Measurements from ENCODE around the gene GPN2. TPM values are rescaled to one million over a fixed set of nuclear protein-coding genes. Genes with fewer than 3 reads are reported as not detected.

The GPN2 gene
- total RNA-seq, 4 donors from 2014 or later: 8.9 to 10.0 (median 9.8) TPM

DNA sequence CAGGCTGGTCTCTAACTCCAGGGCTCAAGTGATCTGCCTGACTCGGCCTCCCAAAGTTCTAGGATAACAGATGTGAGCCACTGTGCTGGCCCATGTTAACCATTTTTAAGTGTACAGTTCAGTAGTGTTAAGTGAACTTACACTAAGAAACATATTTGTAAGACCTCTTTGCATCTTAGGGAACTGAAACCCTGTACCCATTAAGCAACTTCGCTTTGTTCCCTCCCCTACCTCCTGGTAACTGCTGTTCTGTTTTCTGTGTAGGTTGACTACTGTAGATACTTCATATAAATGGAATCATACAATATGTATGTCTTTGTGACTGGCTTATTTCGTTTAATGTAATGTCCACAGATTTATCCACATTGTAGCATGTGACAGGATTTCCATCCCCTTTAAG, 42.4 kb upstream of the GPN2 start:
- no peaks in the 10 kb centered on the region for H3K27me3 ChIP-seq
- DNase-seq (no peak), ATAC-seq (no peak)
- peaks cover 2 to 36% of the 10 kb centered on the region in 2 donors for H3K36me3 ChIP-seq
- no peak overlapping the region for H3K27ac ChIP-seq
- in situ Hi-C loops (cut with MboI; ENCODE audit: low sequenced_read_pairs in 4 of 4) (no loop called here), intact Hi-C loops (cut with DNase I; ENCODE audit: low total_unique reads) (no loop called here)
- H3K4me3 ChIP-seq: no peak overlapping the region
- no peaks in the 10 kb centered on the region for H3K4me1 ChIP-seq
- H3K9me3 ChIP-seq: no peaks in the 10 kb centered on the region
- TF ChIP-seq, protein P1, sequence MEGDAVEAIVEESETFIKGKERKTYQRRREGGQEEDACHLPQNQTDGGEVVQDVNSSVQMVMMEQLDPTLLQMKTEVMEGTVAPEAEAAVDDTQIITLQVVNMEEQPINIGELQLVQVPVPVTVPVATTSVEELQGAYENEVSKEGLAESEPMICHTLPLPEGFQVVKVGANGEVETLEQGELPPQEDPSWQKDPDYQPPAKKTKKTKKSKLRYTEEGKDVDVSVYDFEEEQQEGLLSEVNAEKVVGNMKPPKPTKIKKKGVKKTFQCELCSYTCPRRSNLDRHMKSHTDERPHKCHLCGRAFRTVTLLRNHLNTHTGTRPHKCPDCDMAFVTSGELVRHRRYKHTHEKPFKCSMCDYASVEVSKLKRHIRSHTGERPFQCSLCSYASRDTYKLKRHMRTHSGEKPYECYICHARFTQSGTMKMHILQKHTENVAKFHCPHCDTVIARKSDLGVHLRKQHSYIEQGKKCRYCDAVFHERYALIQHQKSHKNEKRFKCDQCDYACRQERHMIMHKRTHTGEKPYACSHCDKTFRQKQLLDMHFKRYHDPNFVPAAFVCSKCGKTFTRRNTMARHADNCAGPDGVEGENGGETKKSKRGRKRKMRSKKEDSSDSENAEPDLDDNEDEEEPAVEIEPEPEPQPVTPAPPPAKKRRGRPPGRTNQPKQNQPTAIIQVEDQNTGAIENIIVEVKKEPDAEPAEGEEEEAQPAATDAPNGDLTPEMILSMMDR (IDR thresholded peaks at IDR 0.05 in 4 of 5, conservative IDR thresholded peaks at IDR 0.05 in 1 of 5): no peak

DNA sequence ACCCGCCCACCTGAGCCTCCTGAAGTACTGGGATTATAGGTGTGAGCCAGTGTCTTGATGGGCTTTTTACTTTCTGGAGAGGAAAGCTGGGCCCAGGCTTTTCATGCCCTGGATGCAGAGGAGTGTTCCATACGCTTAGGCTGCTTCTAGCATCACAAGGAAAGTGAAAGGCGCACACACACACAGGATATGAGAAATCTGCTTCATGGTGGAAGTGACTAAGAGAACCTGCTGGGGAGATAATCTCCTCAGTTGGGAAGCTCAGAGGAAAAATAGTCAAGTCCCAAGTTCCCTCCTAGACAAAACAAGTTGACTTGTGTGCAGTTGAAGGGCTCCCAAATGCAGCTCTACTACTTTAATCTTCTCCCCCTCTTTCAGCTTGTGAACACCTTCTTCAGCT, 33.6 kb upstream of the GPN2 start:
- in situ Hi-C loops (cut with MboI; ENCODE audit: low sequenced_read_pairs in 4 of 4): no loop called here
- no peaks in the 10 kb centered on the region for H3K27me3 ChIP-seq
- no peak overlapping the region for H3K4me3 ChIP-seq
- ATAC-seq (no peak), DNase-seq (no peak)
- H3K9me3 ChIP-seq: no peaks in the 10 kb centered on the region
- no peak overlapping the region for H3K27ac ChIP-seq
- intact Hi-C loops (cut with DNase I; ENCODE audit: low total_unique reads): no loop called here
- H3K36me3 ChIP-seq: peaks cover 0 to 29% of the 10 kb centered on the region in 2 donors
- H3K4me1 ChIP-seq: peaks cover 16 to 20% of the 10 kb centered on the region in 2 donors
- no peak for TF ChIP-seq POLR2A (IDR thresholded peaks at IDR 0.05)
- TF ChIP-seq, protein P1 (IDR thresholded peaks at IDR 0.05 in 4 of 5, conservative IDR thresholded peaks at IDR 0.05 in 1 of 5): no peak

DNA sequence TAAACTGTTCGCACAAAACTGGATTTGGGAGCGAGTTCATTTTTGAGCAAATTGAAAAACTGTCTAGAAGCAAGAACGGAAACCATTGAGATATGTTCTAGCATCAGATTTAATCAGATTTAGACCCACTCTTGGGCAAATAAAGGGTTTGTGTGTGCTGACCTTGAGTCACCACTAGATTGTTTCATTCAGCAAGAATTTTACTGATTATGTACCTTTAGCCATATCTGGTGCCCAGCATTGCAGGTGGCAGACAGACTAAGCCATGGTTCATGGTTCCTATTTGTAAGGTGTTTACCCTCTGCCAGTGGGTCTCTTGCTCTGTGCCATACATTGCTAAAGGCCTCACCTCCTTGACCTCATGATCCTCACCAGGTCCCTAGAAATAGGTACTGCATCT, 32.8 kb upstream of the GPN2 start:
- no peaks in the 10 kb centered on the region for H3K27me3 ChIP-seq
- H3K27ac ChIP-seq: no peak overlapping the region
- H3K4me1 ChIP-seq: peaks cover 16 to 20% of the 10 kb centered on the region in 2 donors
- in situ Hi-C loops (cut with MboI; ENCODE audit: low sequenced_read_pairs in 4 of 4): no loop called here
- peaks cover 0 to 28% of the 10 kb centered on the region in 2 donors for H3K36me3 ChIP-seq
- H3K9me3 ChIP-seq: no peaks in the 10 kb centered on the region
- ATAC-seq (no peak), DNase-seq (no peak)
- TF ChIP-seq, protein P1 (IDR thresholded peaks at IDR 0.05 in 4 of 5, conservative IDR thresholded peaks at IDR 0.05 in 1 of 5): no peak
- TF ChIP-seq POLR2A (IDR thresholded peaks at IDR 0.05): no peak
- intact Hi-C loops (cut with DNase I; ENCODE audit: low total_unique reads): no loop called here
- H3K4me3 ChIP-seq: peak overlapping the region in 3 of 4 donors; percentile 85 to 97 (median 85)

DNA sequence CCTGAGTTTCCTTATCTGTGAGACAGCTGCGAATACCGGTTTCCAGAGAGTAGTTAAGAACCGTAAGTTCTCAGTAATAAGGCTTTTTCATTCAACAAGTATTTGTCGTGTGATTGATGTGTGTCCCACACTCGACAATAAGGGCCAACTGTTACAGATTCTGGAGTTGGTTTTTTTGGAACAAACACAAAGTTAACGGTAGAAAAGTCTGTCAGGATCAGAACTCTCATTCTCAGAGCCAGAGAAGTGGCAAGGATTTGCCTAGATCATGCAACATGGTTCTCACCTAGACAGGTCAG, 32.3 kb upstream of the GPN2 start:
- intact Hi-C loops (cut with DNase I; ENCODE audit: low total_unique reads): no loop called here
- H3K9me3 ChIP-seq: no peaks in the 10 kb centered on the region
- DNase-seq: no peak
- peaks cover 16 to 20% of the 10 kb centered on the region in 2 donors for H3K4me1 ChIP-seq
- TF ChIP-seq, protein P1 (IDR thresholded peaks at IDR 0.05 in 4 of 5, conservative IDR thresholded peaks at IDR 0.05 in 1 of 5): no peak
- no peak for TF ChIP-seq POLR2A (IDR thresholded peaks at IDR 0.05)
- H3K27ac ChIP-seq: peak overlapping the region; percentile 86 to 94 (median 90)
- peak overlapping the region; percentile 85 to 97 (median 88) for H3K4me3 ChIP-seq
- peaks cover 0 to 28% of the 10 kb centered on the region in 2 donors for H3K36me3 ChIP-seq
- H3K27me3 ChIP-seq: no peaks in the 10 kb centered on the region
- ATAC-seq: no peak
- in situ Hi-C loops (cut with MboI; ENCODE audit: low sequenced_read_pairs in 4 of 4): no loop called here

Data from gastrocnemius medialis (tissue), 4 donors.